NOMO-1 treated with DMSO at 0.1 percent for 48 hours (cell line): Measurements from ENCODE around the gene PTCRA.

Experiments
- DNase-seq: peaks from one replicate; lab custom pipeline; 2025; ENCODE audit not compliant: unreplicated experiment; lab: John Stamatoyannopoulos, UW

The PTCRA gene

DNA sequence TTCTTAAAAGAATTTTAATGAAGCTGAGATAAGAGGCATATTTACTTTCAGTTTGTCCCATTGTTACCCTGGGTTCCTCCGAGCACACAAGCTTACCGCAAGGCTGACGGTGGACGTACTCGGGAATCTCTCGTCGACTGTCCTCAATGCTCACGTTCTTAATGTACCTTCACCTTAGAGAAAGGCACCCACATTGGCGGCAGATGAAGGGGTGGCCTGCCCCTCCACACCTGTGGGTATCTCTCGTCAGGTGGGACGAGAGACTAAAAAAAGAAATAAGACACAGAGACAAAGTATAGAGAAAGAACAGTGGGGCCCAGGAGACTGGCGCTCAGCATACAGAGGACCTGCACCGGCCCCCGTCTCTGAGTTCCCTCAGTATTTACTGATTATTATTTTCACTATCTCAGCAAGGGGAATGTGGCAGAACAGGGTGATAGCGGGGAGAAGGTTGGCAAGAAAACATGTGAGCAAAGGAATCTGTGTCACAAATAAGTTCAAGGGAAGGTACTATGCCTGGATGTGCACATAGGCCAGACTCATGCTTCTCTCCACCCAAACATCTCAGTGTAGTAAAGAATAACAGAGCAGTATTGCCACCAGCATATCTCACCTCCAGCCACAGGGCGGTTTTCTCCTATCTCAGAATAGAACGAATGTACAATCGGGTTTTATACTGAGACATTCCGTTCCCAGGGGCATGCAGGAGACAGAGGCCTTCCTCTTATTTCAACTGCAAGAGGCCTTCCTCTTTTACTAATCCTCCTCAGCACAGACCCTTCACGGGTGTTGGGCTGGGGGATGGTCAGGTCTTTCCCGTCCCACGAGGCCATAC, 13.2 kb upstream of the PTCRA start:
- DNase-seq, result peak; percentile 4

DNA sequence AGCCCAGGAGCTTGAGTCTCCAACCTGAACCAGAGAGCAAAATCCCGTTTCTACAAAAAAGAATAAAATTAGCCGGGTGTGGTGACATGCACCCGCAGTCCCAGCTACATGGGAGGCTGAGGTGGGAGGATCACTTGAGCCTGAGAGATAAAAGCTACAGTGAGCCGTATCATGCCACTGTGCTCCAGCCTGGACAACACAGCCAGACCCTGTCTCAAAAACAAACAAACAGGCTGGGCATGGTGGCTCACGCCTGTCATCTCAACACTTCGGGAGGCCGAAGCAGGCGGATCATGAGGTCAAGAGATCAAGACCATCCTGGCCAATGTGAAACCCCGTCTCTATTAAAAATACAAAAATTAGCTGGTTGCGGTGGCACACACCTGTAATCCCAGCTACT, 11.4 kb upstream of the PTCRA start:
- no peak for DNase-seq

DNA sequence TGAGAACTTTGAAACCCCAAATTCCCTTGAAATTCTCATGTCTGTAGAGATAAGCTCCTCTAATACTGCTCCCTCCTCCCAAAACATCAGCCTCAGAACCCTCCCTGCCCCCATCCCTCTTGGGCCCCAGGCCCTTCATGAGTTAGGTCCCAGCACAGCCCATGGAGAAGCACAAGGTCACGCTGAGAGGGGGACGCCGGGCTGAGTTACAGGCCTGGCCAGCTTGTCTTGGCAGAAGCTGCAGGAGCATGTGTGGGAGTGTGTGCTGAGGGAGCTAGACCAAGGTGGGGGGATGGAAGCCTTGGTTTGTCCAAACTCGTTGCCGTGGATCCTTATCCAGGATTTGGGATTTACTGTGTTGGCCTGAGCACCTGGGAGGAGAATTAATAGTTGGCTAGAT, 8.5 kb upstream of the PTCRA start:
- DNase-seq, result no peak

DNA sequence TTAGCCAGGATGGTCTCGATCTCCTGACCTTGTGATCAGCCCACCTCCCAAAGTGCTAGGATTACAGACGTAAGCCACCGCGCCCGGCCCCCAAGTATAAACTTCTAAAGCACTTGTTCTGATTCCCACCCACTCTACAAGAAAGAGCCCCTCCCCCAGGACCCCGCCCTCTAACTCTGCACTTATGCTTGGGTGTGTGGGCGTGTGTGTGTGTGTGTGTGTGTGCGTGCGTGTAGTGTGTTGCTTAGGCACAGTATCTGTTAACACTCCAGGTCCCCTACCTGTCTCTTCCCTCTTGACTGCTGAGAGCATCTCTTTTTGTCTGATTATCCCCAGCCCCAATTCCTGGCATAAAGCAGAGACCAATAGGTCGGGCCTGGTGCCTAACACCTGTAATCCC, 6.0 kb upstream of the PTCRA start:
- no peak for DNase-seq

DNA sequence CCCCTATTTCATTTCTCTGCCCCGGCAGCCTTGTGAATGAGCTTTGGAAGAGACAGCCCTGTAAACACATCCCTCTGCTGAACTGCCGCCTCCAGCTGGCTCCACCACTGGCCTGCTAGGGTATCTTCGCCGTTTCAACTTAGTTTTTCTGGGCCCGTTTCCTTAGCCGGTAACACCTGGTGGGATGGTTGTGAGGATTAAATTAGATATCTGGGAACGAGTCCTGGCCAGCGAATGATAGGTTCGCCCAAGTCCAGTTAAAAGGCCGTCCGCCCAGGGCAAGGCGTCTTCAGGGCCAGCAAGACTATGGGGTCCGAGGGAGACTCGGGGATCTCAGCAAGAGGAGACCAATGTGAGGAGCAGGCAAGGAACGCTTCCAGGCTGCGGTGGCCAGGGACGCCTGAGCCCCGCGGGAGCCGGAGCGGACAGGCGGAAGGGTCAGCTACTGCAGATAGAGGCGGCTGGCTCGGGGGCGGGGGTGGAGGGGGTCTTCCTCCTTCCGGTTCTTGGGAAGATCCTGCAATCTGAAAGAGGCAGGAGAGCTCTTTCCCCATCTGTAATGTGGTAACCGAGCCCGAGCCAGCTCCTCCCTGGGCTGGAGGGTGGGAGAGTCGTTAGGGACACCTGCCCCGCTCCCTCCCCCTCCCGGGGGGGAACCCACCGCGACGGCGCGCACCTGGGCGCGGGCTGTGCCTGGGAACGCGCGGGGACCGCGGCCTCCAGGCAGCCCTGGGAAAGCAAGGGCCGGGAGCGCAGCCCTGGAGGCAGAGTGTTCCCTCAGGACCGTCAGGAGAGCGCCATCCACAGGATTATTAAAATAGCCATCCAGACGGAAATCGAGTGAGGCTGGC, 4.5 kb upstream of the PTCRA start:
- no peak for DNase-seq

DNA sequence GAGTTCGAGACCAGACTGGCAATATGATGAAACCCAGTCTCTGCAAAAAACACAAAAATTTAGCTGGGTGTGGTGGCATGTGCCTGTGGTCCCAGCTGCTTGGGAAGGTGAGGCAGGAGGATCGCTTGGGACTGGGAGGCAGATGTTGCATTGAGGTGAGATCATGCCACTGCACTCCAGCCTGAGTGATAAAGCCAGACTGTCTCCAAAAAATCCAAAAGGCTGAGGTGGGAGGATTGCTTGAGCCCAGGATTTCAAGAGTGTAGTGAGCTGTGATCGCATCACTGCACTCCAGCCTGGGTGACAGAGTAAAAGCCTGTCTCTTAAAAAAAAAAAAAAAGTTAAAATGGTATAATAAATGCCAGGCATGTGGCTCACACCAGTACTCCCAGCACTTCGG, 1.3 kb upstream of the PTCRA start:
- no peak for DNase-seq

DNA sequence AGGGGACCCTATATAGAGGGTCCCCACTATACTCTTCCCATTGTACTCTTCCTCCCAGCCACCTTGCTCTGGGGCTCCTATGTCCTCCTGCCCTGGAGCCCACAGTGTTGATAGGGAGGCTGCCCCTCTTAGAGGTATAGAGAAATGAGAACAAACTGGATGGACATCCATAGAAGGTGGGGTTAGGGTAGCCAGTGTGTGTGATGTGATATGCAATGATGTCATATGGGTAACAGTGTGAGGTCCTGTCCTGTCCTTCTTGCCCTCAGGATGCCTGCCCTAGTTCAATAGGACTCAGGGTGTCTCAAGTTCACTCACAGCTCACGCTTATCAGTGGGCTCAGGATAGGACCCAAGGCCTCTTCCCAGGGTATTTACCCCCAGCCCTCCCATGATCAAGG, 435 bp downstream of the PTCRA start:
- DNase-seq, result no peak

DNA sequence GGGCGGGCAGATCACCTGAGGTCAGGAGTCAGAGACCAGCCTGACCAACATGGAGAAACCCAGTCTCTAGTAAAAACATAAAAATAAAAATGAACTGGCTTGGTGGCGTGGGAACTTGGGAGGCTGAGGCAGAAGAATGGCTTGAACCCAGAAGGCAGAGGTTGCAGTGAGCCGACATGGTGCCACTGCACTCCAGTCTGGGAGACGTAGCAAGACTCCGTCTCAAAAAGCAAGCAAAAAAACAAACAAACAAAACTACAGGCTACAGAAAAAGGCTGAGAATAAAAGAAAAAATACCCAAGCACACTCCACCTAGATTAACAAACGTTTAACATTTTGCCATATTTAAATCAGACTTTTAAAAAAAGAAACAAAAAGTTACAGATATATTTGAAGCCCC, 5.9 kb downstream of the PTCRA start:
- no peak for DNase-seq

DNA sequence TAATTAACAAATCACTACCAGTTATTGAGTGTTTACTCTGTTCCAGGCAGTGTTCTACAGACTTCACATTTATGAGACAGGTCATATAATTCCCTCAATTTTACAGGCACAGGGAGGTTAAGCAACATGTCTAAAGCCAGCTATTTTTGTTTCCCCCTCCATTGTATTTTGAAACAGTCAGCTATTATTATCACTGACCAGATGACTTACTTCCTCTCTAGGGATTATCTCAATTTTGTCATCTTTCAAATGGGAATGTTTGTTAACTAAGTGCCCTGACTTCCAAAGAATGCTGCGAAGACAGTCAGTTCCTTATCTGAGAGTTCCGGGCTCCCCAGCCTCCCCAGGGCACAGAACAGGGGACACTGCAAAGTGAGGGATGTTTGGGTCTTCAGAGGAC, 7.8 kb downstream of the PTCRA start:
- peak; percentile 88 for DNase-seq

DNA sequence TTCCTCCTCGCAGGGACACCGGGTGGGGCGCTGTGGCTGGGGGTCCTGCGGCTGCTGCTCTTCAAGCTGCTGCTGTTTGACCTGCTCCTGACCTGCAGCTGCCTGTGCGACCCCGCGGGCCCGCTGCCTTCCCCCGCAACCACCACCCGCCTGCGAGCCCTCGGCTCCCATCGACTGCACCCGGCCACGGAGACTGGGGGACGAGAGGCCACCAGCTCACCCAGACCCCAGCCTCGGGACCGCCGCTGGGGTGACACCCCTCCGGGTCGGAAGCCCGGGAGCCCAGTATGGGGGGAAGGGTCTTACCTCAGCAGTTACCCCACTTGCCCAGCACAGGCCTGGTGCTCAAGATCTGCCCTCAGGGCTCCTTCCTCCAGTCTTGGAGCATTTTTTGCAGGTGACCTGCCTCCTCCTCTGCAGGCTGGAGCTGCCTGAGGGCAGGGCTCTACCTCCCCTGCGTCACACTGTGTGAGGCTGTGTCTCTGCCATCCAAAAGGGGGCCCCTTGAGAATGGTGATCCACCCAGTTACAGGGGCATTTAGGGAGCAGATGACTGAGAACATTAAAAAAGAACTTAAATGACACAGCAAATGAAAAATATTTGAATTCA, 9.5 kb downstream of the PTCRA start:
- no peak for DNase-seq

DNA sequence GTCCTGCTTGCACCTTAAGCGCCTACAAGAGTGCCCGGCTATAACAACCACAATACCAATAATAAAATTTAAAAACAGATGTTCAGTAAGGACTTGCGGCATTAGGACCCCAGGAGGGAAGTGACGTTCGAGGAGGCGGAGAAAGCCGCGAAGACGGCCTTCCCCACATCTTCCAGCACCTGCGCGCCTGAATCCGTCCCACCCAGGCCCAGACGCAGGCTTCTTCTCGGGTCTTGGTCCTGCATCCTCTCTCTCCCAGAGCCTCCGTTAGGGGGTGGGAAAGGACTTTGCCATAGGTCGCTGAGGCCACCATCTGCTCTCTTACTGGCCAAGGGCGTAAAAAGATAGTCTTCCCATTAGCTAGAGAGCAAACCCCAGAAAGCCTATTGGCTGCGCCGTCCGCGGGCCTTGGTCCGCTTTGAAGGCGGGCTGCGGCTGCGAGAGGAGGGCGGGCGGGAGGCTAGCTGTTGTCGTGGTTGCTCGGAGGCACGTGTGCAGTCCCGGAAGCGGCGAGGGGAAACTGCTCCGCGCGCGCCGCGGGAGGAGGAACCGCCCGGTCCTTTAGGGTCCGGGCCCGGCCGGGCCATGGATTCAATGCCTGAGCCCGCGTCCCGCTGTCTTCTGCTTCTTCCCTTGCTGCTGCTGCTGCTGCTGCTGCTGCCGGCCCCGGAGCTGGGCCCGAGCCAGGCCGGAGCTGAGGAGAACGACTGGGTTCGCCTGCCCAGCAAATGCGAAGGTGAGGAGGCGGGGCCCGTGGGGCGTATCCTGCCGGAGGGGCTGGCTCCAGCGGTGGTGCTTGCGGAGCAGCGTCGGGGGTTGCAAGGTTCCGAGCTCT, 13.3 kb downstream of the PTCRA start, which contains the start of gene CNPY3:
Gene CNPY3 (plus strand): TSS at position 495 of the 835 bp plus-strand sequence. CDS start 91 bp downstream, at position 586.
- DNase-seq, result peak; percentile 97

DNA sequence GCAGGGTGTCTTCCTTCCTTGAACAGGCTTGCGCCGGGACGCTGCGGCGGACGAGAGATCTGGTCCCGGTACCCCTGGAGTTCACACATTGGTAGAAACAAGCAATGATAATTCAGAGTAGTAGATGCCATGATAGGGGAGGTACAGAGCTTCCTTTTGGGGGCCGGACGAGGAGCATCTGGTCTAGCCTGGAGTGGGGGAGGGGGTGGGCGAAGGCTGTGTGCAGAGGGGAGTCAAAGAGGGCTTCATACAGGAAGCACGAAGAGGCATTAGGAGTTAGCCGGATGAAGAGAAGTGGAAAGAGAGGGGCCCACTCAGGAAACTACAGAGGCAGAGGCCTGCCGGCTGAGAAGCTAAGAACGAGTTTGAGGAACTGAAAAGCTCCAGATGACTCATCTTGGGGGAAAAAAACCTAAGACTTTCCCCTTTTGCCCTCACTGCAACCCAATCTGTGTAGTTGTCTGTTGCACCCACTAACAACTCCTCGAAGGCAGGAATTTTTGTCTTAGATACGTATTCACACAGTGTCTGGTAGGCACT, 14.0 kb downstream of the PTCRA start:
- DNase-seq, result peak; percentile 96

DNA sequence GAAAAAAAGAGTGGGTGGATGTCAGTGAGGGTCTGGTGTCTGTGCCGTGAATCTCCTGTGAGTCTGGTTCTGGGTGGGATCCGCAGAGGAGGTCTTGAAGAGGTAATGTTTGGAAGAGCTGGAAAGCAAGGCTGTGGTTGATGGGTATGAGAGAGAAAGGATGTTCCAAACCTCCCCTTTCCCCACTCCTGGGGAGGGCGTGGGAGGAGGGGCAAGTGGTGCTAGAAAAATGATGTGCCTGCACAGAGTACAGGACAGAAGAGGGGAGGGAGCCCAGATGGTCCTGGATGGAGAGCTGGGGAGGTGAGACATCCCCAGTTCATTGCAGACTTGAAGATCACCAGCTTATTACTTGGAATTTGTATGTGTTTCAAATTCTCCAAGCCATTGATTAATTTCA, 16.6 kb downstream of the PTCRA start:
- no peak for DNase-seq

DNA sequence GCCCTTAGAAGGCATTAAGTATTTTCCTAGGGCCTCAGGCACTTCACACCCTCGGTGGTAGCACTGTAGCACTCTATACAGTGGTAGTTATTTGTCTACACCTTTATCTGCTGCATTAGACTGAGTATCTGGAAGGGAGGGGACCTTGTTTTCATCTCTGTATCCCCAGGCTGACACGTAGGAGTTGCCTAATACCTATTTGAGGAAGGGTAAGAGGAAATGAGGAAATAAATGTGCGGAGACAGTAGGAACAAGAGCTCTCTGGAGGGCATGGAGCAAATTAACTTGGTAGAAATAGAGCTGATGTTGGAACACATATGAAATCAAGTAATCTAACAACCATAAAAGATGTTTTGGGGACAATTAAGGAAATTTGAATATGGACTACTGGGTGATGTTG, 17.4 kb downstream of the PTCRA start:
- DNase-seq, result peak; percentile 91

DNA sequence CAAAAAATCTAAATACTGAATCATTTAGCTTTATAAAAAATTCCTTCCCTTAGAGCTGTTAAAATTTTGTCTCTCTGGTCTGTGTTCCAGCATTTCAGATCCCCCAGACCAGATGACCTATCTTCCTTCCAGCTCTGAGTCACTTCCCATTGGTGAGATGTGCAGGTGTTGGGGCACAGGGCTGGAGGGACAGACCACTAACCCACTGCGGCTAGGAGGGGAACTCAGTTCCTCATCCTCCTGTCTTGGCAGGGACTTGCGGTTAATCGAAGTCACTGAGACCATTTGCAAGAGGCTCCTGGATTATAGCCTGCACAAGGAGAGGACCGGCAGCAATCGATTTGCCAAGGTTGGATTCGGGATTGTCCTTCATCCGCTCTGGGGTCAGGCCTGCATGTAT, 19.5 kb downstream of the PTCRA start:
- peak; percentile 42 for DNase-seq

DNA sequence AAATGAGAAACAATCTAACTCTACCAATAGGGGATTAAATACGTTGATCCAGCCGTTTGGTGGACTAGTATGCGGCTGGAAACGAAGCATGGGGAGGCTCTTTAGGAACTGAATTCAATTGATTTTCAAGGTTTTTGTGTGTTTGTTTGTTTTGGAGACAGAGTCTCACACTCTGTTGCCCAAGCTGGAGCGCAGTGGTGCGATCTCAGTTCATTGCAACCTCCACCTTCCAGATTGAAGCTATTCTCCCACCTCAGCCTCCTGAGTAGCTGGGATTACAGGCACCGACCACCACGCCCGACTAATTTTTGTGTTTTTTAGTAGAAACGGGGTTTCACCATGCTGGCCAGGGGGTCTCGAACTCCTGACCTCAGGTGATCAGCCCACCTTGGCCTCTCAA, 20.5 kb downstream of the PTCRA start:
- no peak for DNase-seq

DNA sequence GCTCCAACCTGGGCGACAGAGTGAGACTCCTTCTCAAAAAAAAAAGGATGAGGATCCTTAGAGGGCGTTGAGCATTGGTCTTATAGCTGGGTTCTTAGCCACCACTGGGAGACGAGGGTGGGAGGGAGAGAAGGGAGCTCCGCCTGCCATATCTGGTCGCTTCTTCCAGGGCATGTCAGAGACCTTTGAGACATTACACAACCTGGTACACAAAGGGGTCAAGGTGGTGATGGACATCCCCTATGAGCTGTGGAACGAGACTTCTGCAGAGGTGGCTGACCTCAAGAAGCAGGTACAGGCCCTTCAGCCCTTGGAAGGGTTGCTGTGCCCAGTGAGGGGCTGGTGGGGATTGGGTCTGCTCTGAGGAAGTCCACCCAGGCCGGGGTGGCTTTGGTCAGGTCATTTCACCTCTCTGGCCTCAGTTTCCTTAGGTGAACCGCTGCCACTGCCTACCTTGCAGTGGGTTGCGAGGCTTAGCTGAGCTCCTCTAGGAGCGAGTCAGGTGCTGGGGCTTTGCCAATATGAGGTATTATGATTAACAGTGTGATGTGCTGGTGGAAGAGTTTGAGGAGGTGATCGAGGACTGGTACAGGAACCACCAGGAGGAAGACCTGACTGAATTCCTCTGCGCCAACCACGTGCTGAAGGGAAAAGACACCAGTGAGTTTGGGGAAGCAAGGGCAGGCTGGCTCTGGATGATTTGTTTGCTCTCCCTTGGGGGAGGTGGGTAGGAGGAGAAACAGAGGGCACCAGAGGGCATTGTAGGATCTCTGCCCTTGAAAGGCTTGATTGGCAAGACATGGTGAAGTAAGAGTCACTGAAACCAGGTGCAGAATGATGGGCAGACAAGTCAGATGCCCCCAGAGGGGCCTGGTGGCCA, 21.9 kb downstream of the PTCRA start:
- no peak for DNase-seq

DNA sequence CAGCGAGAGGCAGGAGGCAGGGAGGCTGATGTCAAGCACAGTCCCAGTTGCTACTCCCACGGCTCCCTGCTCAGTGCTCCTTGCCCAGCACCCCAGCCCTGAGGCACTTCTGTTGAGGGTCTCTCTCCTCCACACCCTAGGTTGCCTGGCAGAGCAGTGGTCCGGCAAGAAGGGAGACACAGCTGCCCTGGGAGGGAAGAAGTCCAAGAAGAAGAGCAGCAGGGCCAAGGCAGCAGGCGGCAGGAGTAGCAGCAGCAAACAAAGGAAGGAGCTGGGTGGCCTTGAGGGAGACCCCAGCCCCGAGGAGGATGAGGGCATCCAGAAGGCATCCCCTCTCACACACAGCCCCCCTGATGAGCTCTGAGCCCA, 22.6 kb downstream of the PTCRA start:
- DNase-seq, result no peak

DNA sequence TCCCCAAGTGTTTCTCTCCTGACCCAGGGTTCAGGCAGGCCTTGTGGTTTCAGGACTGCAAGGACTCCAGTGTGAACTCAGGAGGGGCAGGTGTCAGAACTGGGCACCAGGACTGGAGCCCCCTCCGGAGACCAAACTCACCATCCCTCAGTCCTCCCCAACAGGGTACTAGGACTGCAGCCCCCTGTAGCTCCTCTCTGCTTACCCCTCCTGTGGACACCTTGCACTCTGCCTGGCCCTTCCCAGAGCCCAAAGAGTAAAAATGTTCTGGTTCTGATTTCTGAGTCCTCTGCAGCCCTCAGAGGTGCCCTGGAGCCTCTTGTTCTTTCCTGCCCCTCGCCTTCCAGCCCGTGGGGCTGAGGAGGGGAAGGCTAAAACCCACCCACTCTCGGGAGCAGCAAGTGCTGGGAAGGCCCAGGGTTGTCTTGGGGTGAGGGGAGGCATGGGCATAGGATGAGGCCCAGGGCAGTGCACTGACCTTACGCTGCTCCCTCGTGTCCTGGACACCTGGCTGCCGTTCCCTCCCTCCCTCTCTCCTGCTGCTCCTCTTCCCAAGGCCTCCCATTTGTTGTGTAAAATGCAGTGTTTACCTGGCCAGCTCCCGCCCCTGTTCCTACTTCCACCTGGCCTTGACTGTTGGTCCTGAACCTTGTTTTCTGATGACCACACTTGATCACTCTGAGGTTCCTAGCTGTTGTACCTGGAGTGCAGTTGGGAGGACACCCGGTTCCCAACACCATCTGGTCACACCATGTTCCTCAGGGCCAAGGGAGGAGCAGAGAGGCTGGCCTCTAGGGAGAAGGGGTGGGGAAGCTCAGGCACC, 23.3 kb downstream of the PTCRA start:
- DNase-seq, result no peak
